ENCODE results near the gene MTERF4. TPM values are rescaled to one million over a fixed set of nuclear protein-coding genes. Genes with fewer than 3 reads are reported as not detected.

MTERF4 gene
- total and polyA plus RNA-seq, 10 of the 15 experiments (the other 5 are each of a cell fraction or from before 2014, with no cell fraction given): 36.7 to 69.1 (median 45.5) TPM

DNA sequence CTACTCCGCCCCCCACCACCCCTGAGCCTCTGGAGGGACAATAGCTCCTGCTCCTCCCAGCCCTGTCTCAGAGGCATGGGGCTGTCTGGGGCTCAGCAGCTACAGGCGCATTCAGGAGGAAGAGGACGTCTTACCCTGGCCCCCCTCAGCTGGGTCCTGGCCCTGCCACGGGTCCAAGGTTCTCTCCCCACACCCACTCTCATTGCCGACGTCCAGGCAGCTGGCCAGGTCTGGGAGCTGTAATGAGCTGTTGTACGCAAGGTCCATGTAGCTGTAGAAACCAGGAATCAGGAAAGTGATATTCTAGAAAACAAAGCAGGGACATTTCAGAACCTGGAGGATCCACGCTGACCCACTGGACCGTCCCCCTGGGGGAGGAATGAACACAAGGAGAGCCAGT lies 33.6 kb upstream of the MTERF4 start:
- ChIA-PET POLR2A (interaction anchor here (0.9 to 1.0 kb wide), 2 partner anchors 14 to 31 kb away, joined by 4 read pairs; partner anchors contain the start of gene PPP1R7), RAD21 (ENCODE audit: unreplicated experiment) (no interaction called here), SMC1A (ENCODE audit: uncharacterized antibody, unreplicated experiment) (no interaction called here), CTCF (interaction anchor here (1.3 kb wide), 1 partner anchor 58 kb away, joined by 3 read pairs; no protein-coding TSS in a partner anchor)
- FAIRE-seq (no peak), DNase-seq (ENCODE audit: low read depth, low spot score) (no peak), ATAC-seq (no peak)
- in situ Hi-C loops (cut with MboI) (no loop called here), intact Hi-C loops (cut with micrococcal nuclease; ENCODE audit: unreplicated experiment) (no loop called here)
- no peak overlapping the region for H3K27ac ChIP-seq (ENCODE audit: control insufficient read depth, insufficient read depth)
- H3K36me3 ChIP-seq (ENCODE audit: control insufficient read depth in 2 of 2, insufficient read depth in 2 of 2, low read length in 1 of 2): peaks cover 6 to 25% of the 10 kb centered on the region in 2 experiments
- no peaks in the 10 kb centered on the region; a peak in 1 of 4 replicates for H3K27me3 ChIP-seq (replicated peaks in 1 of 2; ENCODE audit: control insufficient read depth in 2 of 2, insufficient read depth in 2 of 2, low read length in 1 of 2)
- BruUV-seq (replicated peaks): no TSS peak
- H2AFZ ChIP-seq (ENCODE audit: control insufficient read depth, low read depth, low read length): no peak overlapping the region
- no peaks in the 10 kb centered on the region for H3K4me1 ChIP-seq (ENCODE audit: control insufficient read depth, insufficient read depth, low read length)
- no peaks in the 10 kb centered on the region for H3K9me3 ChIP-seq (replicated peaks; ENCODE audit: control insufficient read depth, insufficient read depth, low read length)
- no peak overlapping the region for H3K4me2 ChIP-seq (ENCODE audit: control insufficient read depth, insufficient read depth)
- no peaks in the 10 kb centered on the region for H3K79me2 ChIP-seq (ENCODE audit: control insufficient read depth, insufficient read depth, low read length)
- H3K4me3 ChIP-seq: no peak overlapping the region
- no peak overlapping the region for H3K9ac ChIP-seq (ENCODE audit: control insufficient read depth, insufficient read depth, low read length)
- WGBS (ENCODE audit: insufficient coverage, insufficient replicate concordance, low lambda C conversion rate, missing lambda C conversion rate): 87% methylated on average over 9 of the region's 9 CpGs
- H4K20me1 ChIP-seq (ENCODE audit: control insufficient read depth, insufficient read depth): no peaks in the 10 kb centered on the region
- TF ChIP-seq, protein P1, sequence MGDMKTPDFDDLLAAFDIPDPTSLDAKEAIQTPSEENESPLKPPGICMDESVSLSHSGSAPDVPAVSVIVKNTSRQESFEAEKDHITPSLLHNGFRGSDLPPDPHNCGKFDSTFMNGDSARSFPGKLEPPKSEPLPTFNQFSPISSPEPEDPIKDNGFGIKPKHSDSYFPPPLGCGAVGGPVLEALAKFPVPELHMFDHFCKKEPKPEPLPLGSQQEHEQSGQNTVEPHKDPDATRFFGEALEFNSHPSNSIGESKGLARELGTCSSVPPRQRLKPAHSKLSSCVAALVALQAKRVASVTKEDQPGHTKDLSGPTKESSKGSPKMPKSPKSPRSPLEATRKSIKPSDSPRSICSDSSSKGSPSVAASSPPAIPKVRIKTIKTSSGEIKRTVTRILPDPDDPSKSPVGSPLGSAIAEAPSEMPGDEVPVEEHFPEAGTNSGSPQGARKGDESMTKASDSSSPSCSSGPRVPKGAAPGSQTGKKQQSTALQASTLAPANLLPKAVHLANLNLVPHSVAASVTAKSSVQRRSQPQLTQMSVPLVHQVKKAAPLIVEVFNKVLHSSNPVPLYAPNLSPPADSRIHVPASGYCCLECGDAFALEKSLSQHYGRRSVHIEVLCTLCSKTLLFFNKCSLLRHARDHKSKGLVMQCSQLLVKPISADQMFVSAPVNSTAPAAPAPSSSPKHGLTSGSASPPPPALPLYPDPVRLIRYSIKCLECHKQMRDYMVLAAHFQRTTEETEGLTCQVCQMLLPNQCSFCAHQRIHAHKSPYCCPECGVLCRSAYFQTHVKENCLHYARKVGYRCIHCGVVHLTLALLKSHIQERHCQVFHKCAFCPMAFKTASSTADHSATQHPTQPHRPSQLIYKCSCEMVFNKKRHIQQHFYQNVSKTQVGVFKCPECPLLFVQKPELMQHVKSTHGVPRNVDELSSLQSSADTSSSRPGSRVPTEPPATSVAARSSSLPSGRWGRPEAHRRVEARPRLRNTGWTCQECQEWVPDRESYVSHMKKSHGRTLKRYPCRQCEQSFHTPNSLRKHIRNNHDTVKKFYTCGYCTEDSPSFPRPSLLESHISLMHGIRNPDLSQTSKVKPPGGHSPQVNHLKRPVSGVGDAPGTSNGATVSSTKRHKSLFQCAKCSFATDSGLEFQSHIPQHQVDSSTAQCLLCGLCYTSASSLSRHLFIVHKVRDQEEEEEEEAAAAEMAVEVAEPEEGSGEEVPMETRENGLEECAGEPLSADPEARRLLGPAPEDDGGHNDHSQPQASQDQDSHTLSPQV (IDR thresholded peaks at IDR 0.05): no peak
- TF ChIP-seq ZBED1 (IDR thresholded peaks at IDR 0.05; ENCODE audit: borderline replicate concordance) (no peak), RCOR1 (conservative IDR thresholded peaks at IDR 0.05; ENCODE audit: low read depth, low read length) (no peak), IKZF1 (conservative IDR thresholded peaks at IDR 0.05) (no peak), USF1 (IDR thresholded peaks at IDR 0.05; ENCODE audit: borderline replicate concordance, extremely low read length, insufficient read depth, low read depth, low read length) (no peak), STAT1 (conservative IDR thresholded peaks at IDR 0.05) (no peak), BRCA1 (IDR thresholded peaks at IDR 0.05; ENCODE audit: low read depth, low read length) (no peak), BCLAF1 (IDR thresholded peaks at IDR 0.05) (no peak), HDAC2 (IDR thresholded peaks at IDR 0.05) (no peak), PAX8 (IDR thresholded peaks at IDR 0.05) (no peak), ATF7 (IDR thresholded peaks at IDR 0.05; ENCODE audit: low read depth) (no peak), CBX3 (IDR thresholded peaks at IDR 0.05; ENCODE audit: borderline replicate concordance, low read depth) (no peak)
- TF ChIP-seq, protein P2, sequence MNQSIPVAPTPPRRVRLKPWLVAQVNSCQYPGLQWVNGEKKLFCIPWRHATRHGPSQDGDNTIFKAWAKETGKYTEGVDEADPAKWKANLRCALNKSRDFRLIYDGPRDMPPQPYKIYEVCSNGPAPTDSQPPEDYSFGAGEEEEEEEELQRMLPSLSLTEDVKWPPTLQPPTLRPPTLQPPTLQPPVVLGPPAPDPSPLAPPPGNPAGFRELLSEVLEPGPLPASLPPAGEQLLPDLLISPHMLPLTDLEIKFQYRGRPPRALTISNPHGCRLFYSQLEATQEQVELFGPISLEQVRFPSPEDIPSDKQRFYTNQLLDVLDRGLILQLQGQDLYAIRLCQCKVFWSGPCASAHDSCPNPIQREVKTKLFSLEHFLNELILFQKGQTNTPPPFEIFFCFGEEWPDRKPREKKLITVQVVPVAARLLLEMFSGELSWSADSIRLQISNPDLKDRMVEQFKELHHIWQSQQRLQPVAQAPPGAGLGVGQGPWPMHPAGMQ (IDR thresholded peaks at IDR 0.05; ENCODE audit: borderline replicate concordance): no peak
- TF ChIP-seq, protein P3, sequence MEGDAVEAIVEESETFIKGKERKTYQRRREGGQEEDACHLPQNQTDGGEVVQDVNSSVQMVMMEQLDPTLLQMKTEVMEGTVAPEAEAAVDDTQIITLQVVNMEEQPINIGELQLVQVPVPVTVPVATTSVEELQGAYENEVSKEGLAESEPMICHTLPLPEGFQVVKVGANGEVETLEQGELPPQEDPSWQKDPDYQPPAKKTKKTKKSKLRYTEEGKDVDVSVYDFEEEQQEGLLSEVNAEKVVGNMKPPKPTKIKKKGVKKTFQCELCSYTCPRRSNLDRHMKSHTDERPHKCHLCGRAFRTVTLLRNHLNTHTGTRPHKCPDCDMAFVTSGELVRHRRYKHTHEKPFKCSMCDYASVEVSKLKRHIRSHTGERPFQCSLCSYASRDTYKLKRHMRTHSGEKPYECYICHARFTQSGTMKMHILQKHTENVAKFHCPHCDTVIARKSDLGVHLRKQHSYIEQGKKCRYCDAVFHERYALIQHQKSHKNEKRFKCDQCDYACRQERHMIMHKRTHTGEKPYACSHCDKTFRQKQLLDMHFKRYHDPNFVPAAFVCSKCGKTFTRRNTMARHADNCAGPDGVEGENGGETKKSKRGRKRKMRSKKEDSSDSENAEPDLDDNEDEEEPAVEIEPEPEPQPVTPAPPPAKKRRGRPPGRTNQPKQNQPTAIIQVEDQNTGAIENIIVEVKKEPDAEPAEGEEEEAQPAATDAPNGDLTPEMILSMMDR (IDR thresholded peaks at IDR 0.05 in 2 of 3, conservative IDR thresholded peaks at IDR 0.05 in 1 of 3; ENCODE audit: control insufficient read depth in 2 of 3, extremely low read depth in 1 of 3, insufficient read depth in 1 of 3, low read depth in 3 of 3, low read length in 3 of 3): no peak
